GM12878 (cell line): ENCODE results near the gene KCNJ16.

Source experiments
- HDAC6 ChIP-seq: fragments of 200-600 bp; sonication (generic); IDR thresholded peaks from one replicate; pipeline ENCODE4 v1.8.0; 2017; ENCODE audit warnings: antibody characterized with exemption; ENCODE audit not compliant: unreplicated experiment
- KAT2A ChIP-seq: conservative IDR thresholded peaks from 2 replicates; pipeline ENCODE4 v1.6.1; 2011; ENCODE audit warnings: low read depth, low read length; ENCODE audit not compliant: control insufficient read depth
- NFIC ChIP-seq: IDR thresholded peaks from 2 replicates; pipeline ENCODE4 v1.6.1; 2012; ENCODE audit warnings: low read depth, mild to moderate bottlenecking, inconsistent platforms, low read length, moderate library complexity
- NR2C1 ChIP-seq: fragments of 450-650 bp; IDR thresholded peaks from 2 replicates; pipeline ENCODE4 v1.6.1; 2017; ENCODE audit warnings: antibody characterized with exemption, mild to moderate bottlenecking, moderate library complexity
- RAD21 ChIP-seq: IDR thresholded peaks from 2 replicates; pipeline ENCODE4 v1.6.1; 2011; ENCODE audit warnings: mild to moderate bottlenecking, low read depth, low read length, moderate library complexity; ENCODE audit not compliant: insufficient read depth
- TF ChIP-seq, protein P1 (sequence below), 3 experiments: IDR thresholded peaks in 2 of 3; conservative IDR thresholded peaks in 1 of 3; 2 replicates each; pipeline ENCODE4 v1.5.1; 2011; ENCODE audit warnings: low read depth in 3 of 3, low read length in 3 of 3, mild to moderate bottlenecking in 3 of 3, control low read depth in 2 of 3, moderate library complexity in 2 of 3, inconsistent platforms in 1 of 3, mixed read lengths in 1 of 3; ENCODE audit not compliant: control insufficient read depth in 2 of 3, insufficient read depth in 1 of 3; ENCODE audit errors: extremely low read depth in 1 of 3
- TF ChIP-seq, protein P2 (sequence below): IDR thresholded peaks from 2 replicates; pipeline ENCODE4 v1.6.1; 2012; ENCODE audit warnings: low read depth, low read length, improper control_type of control experiment
- TF ChIP-seq, protein P3 (sequence below): IDR thresholded peaks from 2 replicates; pipeline ENCODE4 v1.6.1; 2012; ENCODE audit warnings: low read length, inconsistent platforms

DNA sequence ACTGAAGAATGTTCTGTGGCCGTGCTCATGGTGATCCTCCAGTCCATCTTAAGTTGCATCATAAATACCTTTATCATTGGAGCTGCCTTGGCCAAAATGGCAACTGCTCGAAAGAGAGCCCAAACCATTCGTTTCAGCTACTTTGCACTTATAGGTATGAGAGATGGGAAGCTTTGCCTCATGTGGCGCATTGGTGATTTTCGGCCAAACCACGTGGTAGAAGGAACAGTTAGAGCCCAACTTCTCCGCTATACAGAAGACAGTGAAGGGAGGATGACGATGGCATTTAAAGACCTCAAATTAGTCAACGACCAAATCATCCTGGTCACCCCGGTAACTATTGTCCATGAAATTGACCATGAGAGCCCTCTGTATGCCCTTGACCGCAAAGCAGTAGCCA is 57.5 kb downstream of the KCNJ16 start:
- TF ChIP-seq RAD21 (no peak), HDAC6 (no peak), NFIC (no peak), NR2C1 (no peak), KAT2A (no peak)
- TF ChIP-seq, protein P1, sequence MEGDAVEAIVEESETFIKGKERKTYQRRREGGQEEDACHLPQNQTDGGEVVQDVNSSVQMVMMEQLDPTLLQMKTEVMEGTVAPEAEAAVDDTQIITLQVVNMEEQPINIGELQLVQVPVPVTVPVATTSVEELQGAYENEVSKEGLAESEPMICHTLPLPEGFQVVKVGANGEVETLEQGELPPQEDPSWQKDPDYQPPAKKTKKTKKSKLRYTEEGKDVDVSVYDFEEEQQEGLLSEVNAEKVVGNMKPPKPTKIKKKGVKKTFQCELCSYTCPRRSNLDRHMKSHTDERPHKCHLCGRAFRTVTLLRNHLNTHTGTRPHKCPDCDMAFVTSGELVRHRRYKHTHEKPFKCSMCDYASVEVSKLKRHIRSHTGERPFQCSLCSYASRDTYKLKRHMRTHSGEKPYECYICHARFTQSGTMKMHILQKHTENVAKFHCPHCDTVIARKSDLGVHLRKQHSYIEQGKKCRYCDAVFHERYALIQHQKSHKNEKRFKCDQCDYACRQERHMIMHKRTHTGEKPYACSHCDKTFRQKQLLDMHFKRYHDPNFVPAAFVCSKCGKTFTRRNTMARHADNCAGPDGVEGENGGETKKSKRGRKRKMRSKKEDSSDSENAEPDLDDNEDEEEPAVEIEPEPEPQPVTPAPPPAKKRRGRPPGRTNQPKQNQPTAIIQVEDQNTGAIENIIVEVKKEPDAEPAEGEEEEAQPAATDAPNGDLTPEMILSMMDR (IDR thresholded peaks at IDR 0.05 in 2 of 3, conservative IDR thresholded peaks at IDR 0.05 in 1 of 3; ENCODE audit: control insufficient read depth in 2 of 3, extremely low read depth in 1 of 3, insufficient read depth in 1 of 3, low read depth in 3 of 3, low read length in 3 of 3), result no peak
- TF ChIP-seq, protein P2, sequence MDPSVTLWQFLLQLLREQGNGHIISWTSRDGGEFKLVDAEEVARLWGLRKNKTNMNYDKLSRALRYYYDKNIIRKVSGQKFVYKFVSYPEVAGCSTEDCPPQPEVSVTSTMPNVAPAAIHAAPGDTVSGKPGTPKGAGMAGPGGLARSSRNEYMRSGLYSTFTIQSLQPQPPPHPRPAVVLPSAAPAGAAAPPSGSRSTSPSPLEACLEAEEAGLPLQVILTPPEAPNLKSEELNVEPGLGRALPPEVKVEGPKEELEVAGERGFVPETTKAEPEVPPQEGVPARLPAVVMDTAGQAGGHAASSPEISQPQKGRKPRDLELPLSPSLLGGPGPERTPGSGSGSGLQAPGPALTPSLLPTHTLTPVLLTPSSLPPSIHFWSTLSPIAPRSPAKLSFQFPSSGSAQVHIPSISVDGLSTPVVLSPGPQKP, result no peak
- TF ChIP-seq, protein P3, sequence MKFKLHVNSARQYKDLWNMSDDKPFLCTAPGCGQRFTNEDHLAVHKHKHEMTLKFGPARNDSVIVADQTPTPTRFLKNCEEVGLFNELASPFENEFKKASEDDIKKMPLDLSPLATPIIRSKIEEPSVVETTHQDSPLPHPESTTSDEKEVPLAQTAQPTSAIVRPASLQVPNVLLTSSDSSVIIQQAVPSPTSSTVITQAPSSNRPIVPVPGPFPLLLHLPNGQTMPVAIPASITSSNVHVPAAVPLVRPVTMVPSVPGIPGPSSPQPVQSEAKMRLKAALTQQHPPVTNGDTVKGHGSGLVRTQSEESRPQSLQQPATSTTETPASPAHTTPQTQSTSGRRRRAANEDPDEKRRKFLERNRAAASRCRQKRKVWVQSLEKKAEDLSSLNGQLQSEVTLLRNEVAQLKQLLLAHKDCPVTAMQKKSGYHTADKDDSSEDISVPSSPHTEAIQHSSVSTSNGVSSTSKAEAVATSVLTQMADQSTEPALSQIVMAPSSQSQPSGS, result no peak
